Breast epithelium (tissue), 4 donors: ENCODE measurements around the gene COL15A1. TPM values are rescaled to one million over a fixed set of nuclear protein-coding genes. Genes with fewer than 3 reads are reported as not detected.
"Not testable (repeated sequence)": the region's sequence is repeated elsewhere in the genome, so short reads cannot be mapped to it uniquely, and the experiment has no call there.

Experiments used
- DNase-seq, 2 donors: peaks; one replicate each; pipeline ENCODE4 v3.0.0-alpha.2; 2019; ENCODE audit warnings: low spot score in 2 of 2
- H3K27ac ChIP-seq, 2 donors: fragments of 200-600 bp; sonication (generic) in 1 of 2; one replicate each; pipeline ENCODE4 v1.5.1; 2016 to 2019; ENCODE audit warnings: mild to moderate bottlenecking in 1 of 2
- H3K27me3 ChIP-seq, 2 donors: fragments of 200-600 bp; sonication (generic) in 1 of 2; one replicate each; pipeline versions ENCODE4 v1.5.1 to v1.6.0; 2017 to 2019; ENCODE audit warnings: control low read depth in 1 of 2, mild to moderate bottlenecking in 1 of 2
- H3K36me3 ChIP-seq: fragments of 200-600 bp; one replicate; pipeline ENCODE4 v1.5.1; 2019
- H3K4me1 ChIP-seq, 2 donors: fragments of 200-600 bp; sonication (generic); one replicate each; pipeline ENCODE4 v1.5.1; 2016 to 2019; ENCODE audit warnings: control low read depth in 1 of 2
- H3K4me3 ChIP-seq, 3 donors: fragments of 200-600 bp; sonication (generic); 1 replicate in 2 of 3; 2 replicates in 1 of 3; pipeline ENCODE4 v1.5.1; 2016 to 2019; ENCODE audit warnings: mild to moderate bottlenecking in 3 of 3, moderate library complexity in 2 of 3
- H3K9me3 ChIP-seq, 2 donors: fragments of 200-600 bp; sonication (generic) in 1 of 2; one replicate each; pipeline ENCODE4 v1.5.1; 2016 to 2019; ENCODE audit warnings: control low read depth in 1 of 2
- CTCF ChIP-seq, 3 donors: fragments of 450-650 bp; IDR thresholded peaks; one replicate each; pipeline ENCODE4 v1.5.1; 2016 to 2017; ENCODE audit warnings: antibody characterized with exemption in 3 of 3, mild to moderate bottlenecking in 3 of 3, moderate library complexity in 3 of 3
- POLR2A ChIP-seq: fragments of 450-650 bp; IDR thresholded peaks from one replicate; pipeline ENCODE4 v1.6.1; 2016; ENCODE audit warnings: antibody characterized with exemption, mild to moderate bottlenecking, moderate library complexity
- POLR2AphosphoS5 ChIP-seq, 3 donors: sonication (generic); formaldehyde crosslinking; IDR thresholded peaks; one replicate each; pipeline ENCODE4 v1.6.1; 2017; ENCODE audit warnings: antibody characterized with exemption in 3 of 3
- intact Hi-C: fragments of 100-400 bp; cut with DNase I; formaldehyde crosslinking; loops from one replicate; pipeline ENCODE4 v1.15.1; 2023; ENCODE audit warnings: low total_unique reads
- total RNA-seq, 3 donors: library from RNA; depleted of rRNA; stranded (reverse); fragments of >200 nt; gene quantifications; one replicate each; pipeline ENCODE4 v1.1.0, GENCODE V29; 2016

The COL15A1 gene
- total RNA-seq, 3 donors from 2014 or later, result 13.9 to 47.8 (median 32.4) TPM

GRCh38 chr9:98909935-98910334 is 33.8 kb upstream of the COL15A1 start:
- intact Hi-C loops, result no loop called here
- TF ChIP-seq POLR2A (no peak), CTCF (IDR thresholded peaks at IDR 0.05) (no peak), POLR2AphosphoS5 (IDR thresholded peaks at IDR 0.05) (no peak)
- Histone ChIP-seq H3K36me3 (no peaks in the 10 kb centered on the region), H3K27ac (no peak overlapping the region), H3K9me3 (no peaks in the 10 kb centered on the region), H3K4me1 (no peaks in the 10 kb centered on the region), H3K4me3 (no peak overlapping the region), H3K27me3 (no peaks in the 10 kb centered on the region)
- no peak for DNase-seq

GRCh38 chr9:98911042-98911441 is 32.7 kb upstream of the COL15A1 start:
- H3K27me3 ChIP-seq, result no peaks in the 10 kb centered on the region
- H3K36me3 ChIP-seq, result no peaks in the 10 kb centered on the region
- H3K9me3 ChIP-seq, result no peaks in the 10 kb centered on the region
- no peak overlapping the region for H3K4me3 ChIP-seq
- no peaks in the 10 kb centered on the region for H3K4me1 ChIP-seq
- intact Hi-C loops, result no loop called here
- TF ChIP-seq CTCF (IDR thresholded peaks at IDR 0.05) (no peak), POLR2AphosphoS5 (IDR thresholded peaks at IDR 0.05) (no peak), POLR2A (no peak)
- no peak overlapping the region for H3K27ac ChIP-seq
- no peak for DNase-seq

- H3K36me3 ChIP-seq, H3K9me3 ChIP-seq, H3K27me3 ChIP-seq, H3K4me1 ChIP-seq, intact Hi-C loops, H3K4me3 ChIP-seq, H3K27ac ChIP-seq, DNase-seq: not testable (repeated sequence)
Measured at GRCh38 chr9:98911738-98912137, 32.0 kb upstream of the COL15A1 start.

DNA sequence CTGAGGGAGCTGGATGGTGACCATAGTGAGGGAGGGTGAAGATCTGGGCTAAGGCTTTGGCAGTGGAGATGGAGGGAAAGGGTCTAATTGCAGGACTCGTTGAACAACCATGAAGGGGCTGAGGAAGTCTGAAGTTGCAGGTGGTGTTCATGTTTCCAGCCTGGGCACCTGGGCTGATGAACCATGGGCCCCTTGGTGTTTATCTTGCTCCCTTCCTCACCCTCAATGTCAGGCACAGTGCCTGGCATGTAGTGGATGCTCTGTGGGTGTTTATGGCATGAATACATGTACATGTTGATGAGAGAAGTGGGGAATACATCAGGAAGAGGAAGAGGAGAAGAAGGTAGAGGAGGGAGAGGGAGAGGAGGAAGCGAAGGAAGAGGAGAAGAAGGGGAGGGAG is 31.3 kb upstream of the COL15A1 start:
- H3K4me1 ChIP-seq, result no peaks in the 10 kb centered on the region

GRCh38 chr9:98913044-98913443 is 30.7 kb upstream of the COL15A1 start:
- H3K27ac ChIP-seq, result peak overlapping the region in 1 of 2 donors; percentile 35
- DNase-seq, result no peak

More for the DNA sequence above, 31.3 kb upstream of the COL15A1 start:
- intact Hi-C loops, result no loop called here
- TF ChIP-seq POLR2A, result no peak
- TF ChIP-seq CTCF (IDR thresholded peaks at IDR 0.05), result no peak
- no peak for TF ChIP-seq POLR2AphosphoS5 (IDR thresholded peaks at IDR 0.05)
- Histone ChIP-seq H3K27me3 (no peaks in the 10 kb centered on the region), H3K36me3 (no peaks in the 10 kb centered on the region), H3K4me3 (no peak overlapping the region), H3K9me3 (no peaks in the 10 kb centered on the region), H3K27ac (peak overlapping the region in 1 of 2 donors; percentile 35)
- DNase-seq, result no peak

More at GRCh38 chr9:98913044-98913443, 30.7 kb upstream of the COL15A1 start:
- Histone ChIP-seq H3K27me3 (no peaks in the 10 kb centered on the region), H3K36me3 (no peaks in the 10 kb centered on the region), H3K4me3 (no peak overlapping the region), H3K4me1 (no peaks in the 10 kb centered on the region), H3K9me3 (no peaks in the 10 kb centered on the region)
- intact Hi-C loops, result no loop called here
- TF ChIP-seq POLR2A (no peak), POLR2AphosphoS5 (IDR thresholded peaks at IDR 0.05) (no peak), CTCF (IDR thresholded peaks at IDR 0.05) (no peak)
